ENCODE results near the gene HLA-B. TPM values are rescaled to one million over a fixed set of nuclear protein-coding genes. Genes with fewer than 3 reads are reported as not detected.

Gene HLA-B
- total and polyA plus RNA-seq, 2 donors from 2014 or later: 1,348 to 1,532 TPM

- no peak for TF ChIP-seq CTCF (IDR thresholded peaks at IDR 0.05; ENCODE audit: borderline replicate concordance, extremely low read depth, insufficient read depth)
- Histone ChIP-seq H3K36me3 (ENCODE audit: control insufficient read depth in 2 of 3, insufficient read depth in 3 of 3, low read length in 3 of 3) (no peaks in the 10 kb centered on the region), H3K4me3 (ENCODE audit: low read length in 3 of 3) (no peak overlapping the region), H3K4me1 (ENCODE audit: control insufficient read depth in 2 of 3, insufficient read depth in 2 of 3, low read depth in 1 of 3, low read length in 3 of 3) (peaks cover 0 to 5% (median 0%) of the 10 kb centered on the region in 3 donors), H3K27ac (ENCODE audit: low read depth in 2 of 2, low read length in 2 of 2) (no peak overlapping the region), H3K27me3 (ENCODE audit: control insufficient read depth, insufficient read depth, low read length) (peaks cover 17% of the 10 kb centered on the region), H3K9me3 (ENCODE audit: control insufficient read depth in 2 of 3, insufficient read depth in 1 of 3, low read length in 3 of 3) (no peaks in the 10 kb centered on the region), H3K9ac (ENCODE audit: low read length in 3 of 3) (no peak overlapping the region)
- DNase-seq: no peak
- no peak for FAIRE-seq
- intact Hi-C loops (cut with DNase I): loop anchor here (10.0 kb wide), 1 partner anchor 158 kb away; no protein-coding TSS in a partner anchor
These were observed 5.8 kb upstream of the HLA-B start for GRCh38 chr6:31362751-31363150.

GRCh38 chr6:31359581-31359980 lies 2.6 kb upstream of the HLA-B start:
- peaks cover 0 to 4% (median 3%) of the 10 kb centered on the region in 3 donors for H3K36me3 ChIP-seq (ENCODE audit: control insufficient read depth in 2 of 3, insufficient read depth in 3 of 3, low read length in 3 of 3)
- peak; percentile 29 for FAIRE-seq
- H3K4me3 ChIP-seq (ENCODE audit: low read length in 3 of 3): no peak overlapping the region
- peaks cover 11% of the 10 kb centered on the region for H3K27me3 ChIP-seq (ENCODE audit: control insufficient read depth, insufficient read depth, low read length)
- intact Hi-C loops (cut with DNase I): no loop called here
- H3K9me3 ChIP-seq (ENCODE audit: control insufficient read depth in 2 of 3, insufficient read depth in 1 of 3, low read length in 3 of 3): no peaks in the 10 kb centered on the region
- peaks cover 0 to 8% (median 0%) of the 10 kb centered on the region in 3 donors for H3K4me1 ChIP-seq (ENCODE audit: control insufficient read depth in 2 of 3, insufficient read depth in 2 of 3, low read depth in 1 of 3, low read length in 3 of 3)
- H3K27ac ChIP-seq (ENCODE audit: low read depth in 2 of 2, low read length in 2 of 2): no peak overlapping the region
- no peak for TF ChIP-seq CTCF (IDR thresholded peaks at IDR 0.05; ENCODE audit: borderline replicate concordance, extremely low read depth, insufficient read depth)
- H3K9ac ChIP-seq (ENCODE audit: low read length in 3 of 3): no peak overlapping the region
- DNase-seq: no peak

GRCh38 chr6:31358302-31358701 lies 1.3 kb upstream of the HLA-B start:
- no peak overlapping the region for H3K27ac ChIP-seq (ENCODE audit: low read depth in 2 of 2, low read length in 2 of 2)
- H3K4me3 ChIP-seq (ENCODE audit: low read length in 3 of 3): no peak overlapping the region
- DNase-seq: no peak
- no peaks in the 10 kb centered on the region for H3K9me3 ChIP-seq (ENCODE audit: control insufficient read depth in 2 of 3, insufficient read depth in 1 of 3, low read length in 3 of 3)
- FAIRE-seq: no peak
- H3K36me3 ChIP-seq (ENCODE audit: control insufficient read depth in 2 of 3, insufficient read depth in 3 of 3, low read length in 3 of 3): peaks cover 0 to 6% (median 3%) of the 10 kb centered on the region in 3 donors
- TF ChIP-seq CTCF (IDR thresholded peaks at IDR 0.05; ENCODE audit: borderline replicate concordance, extremely low read depth, insufficient read depth): no peak
- H3K4me1 ChIP-seq (ENCODE audit: control insufficient read depth in 2 of 3, insufficient read depth in 2 of 3, low read depth in 1 of 3, low read length in 3 of 3): peaks cover 0 to 12% (median 0%) of the 10 kb centered on the region in 3 donors
- H3K27me3 ChIP-seq (ENCODE audit: control insufficient read depth, insufficient read depth, low read length): peaks cover 11% of the 10 kb centered on the region
- intact Hi-C loops (cut with DNase I): no loop called here
- H3K9ac ChIP-seq (ENCODE audit: low read length in 3 of 3): no peak overlapping the region

GRCh38 chr6:31357886-31358285 lies 907 bp upstream of the HLA-B start:
- Histone ChIP-seq H3K9me3 (ENCODE audit: control insufficient read depth in 2 of 3, insufficient read depth in 1 of 3, low read length in 3 of 3) (no peaks in the 10 kb centered on the region), H3K4me1 (ENCODE audit: control insufficient read depth in 2 of 3, insufficient read depth in 2 of 3, low read depth in 1 of 3, low read length in 3 of 3) (peaks cover 0 to 12% (median 0%) of the 10 kb centered on the region in 3 donors), H3K36me3 (ENCODE audit: control insufficient read depth in 2 of 3, insufficient read depth in 3 of 3, low read length in 3 of 3) (peaks cover 0 to 6% (median 3%) of the 10 kb centered on the region in 3 donors), H3K9ac (ENCODE audit: low read length in 3 of 3) (peak overlapping the region in 2 of 3 donors; percentile 95 to 98), H3K27ac (ENCODE audit: low read depth in 2 of 2, low read length in 2 of 2) (peak overlapping the region in 1 of 2 donors; percentile 94), H3K27me3 (ENCODE audit: control insufficient read depth, insufficient read depth, low read length) (peaks cover 11% of the 10 kb centered on the region), H3K4me3 (ENCODE audit: low read length in 3 of 3) (peak overlapping the region in 1 of 3 donors; percentile 90)
- DNase-seq (no peak), FAIRE-seq (no peak)
- no peak for TF ChIP-seq CTCF (IDR thresholded peaks at IDR 0.05; ENCODE audit: borderline replicate concordance, extremely low read depth, insufficient read depth)
- intact Hi-C loops (cut with DNase I): no loop called here

All from kidney (tissue), 14 donors.